Jurkat, Clone E6-1 (cell line): Measurements from ENCODE around the gene ZNF625.
"Not testable (repeated sequence)": the region's sequence is repeated elsewhere in the genome, so short reads cannot be mapped to it uniquely, and the experiment has no call there.

Experiments
- DNase-seq: peaks from one replicate; pipeline ENCODE4 v3.0.0-alpha.2; 2011; ENCODE audit warnings: low read depth, low spot score
- H3K4me3 ChIP-seq: 2 replicates; pipeline ENCODE4 v1.5.1; 2011; ENCODE audit warnings: mild to moderate bottlenecking, low read length, control low read depth, moderate library complexity

The ZNF625 gene

DNA sequence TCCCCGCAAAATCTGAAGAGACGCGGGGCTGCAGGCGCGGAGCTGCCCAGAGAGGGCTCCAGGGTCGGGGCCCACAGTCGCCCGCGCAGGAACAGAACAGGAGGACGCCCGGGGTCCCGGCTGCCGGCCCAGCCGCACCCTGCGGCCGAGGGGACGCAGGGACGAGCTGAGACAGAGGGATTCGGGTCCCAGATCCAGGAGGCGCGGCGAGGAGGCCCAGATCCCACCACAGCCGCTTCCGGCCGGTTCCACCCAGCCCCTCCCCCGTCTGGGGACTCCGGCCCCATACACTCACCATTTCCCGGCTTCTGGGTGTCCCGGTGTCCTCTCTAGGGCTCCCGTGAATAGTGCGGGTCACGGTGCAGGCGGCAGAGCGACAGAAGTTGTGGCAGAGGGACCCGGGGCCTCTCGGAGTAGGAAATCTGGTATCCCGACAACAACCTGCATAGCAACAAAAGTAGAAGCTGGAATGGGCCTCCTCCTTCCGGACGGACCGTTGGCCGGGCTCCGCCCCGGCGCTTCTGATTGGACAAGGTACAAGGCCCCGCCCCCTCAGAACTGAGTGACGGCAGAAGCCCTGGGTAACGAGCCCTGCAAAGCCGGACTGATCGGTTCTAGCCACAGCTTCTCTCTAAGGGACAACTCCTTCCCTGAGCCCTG lies 16.5 kb downstream of the ZNF625 start, which contains the start of gene ZNF20:
ZNF20 (minus strand) TSS at position 466 of the 660 bp plus-strand sequence; CDS start at position 298, 168 bp downstream.
- H3K4me3 ChIP-seq: peak within 1 kb of the TSS; percentile 79
- peak; percentile 86 for DNase-seq

DNA sequence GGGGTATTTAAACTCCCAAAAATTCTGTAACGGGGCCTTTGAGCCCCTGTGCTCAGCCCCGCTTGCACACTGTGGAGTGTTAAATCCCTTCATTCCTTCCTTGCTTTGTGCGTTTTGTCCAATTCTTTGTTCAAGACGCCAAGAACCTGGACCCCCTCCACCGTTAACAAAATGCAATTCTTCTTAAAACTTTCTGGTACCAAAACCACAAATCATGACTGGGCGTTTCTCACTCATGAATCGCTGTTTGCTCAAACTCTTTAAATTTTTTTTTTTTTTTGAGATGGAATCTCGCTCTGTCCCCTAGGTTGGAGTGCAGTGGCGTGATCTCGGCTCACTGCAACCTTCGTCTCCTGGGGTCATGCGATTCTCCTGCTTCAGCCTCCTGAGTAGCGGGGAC lies 17.3 kb downstream of the ZNF625 start:
- H3K4me3 ChIP-seq: peak overlapping the region; percentile 79
- no peak for DNase-seq

DNA sequence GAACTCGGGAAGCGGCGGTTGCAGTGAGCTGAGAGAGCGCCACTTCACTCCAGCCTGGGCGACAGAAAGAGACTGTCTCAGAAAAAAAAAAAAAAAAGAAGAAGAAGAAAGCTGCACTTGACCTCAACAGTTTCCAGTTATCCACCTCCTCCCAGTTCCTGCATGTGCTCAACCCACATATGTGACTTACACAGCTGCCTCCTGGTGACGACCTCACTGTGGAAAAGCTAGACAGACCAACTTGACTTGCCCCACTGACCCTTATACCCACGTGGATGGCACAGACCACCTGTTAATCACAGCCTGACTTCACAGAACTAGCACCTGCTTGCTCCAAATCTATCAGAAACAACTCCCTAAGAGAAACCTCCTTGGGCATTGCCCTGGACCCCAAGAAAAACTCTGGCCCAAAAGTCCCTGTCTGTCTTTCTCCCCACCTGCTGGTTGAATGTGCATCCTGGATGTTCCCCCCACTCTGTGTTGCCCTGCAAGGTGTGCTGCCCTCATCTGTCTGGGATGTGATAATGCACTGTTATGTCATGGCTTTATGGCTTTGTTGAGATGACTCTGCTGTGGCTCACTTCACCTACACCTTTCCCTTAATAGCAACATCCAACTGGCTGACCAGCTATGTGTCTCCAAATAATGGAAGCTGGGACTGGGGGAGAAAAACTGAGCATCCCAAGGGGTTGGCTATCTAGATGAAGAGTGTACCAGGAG lies 19.2 kb downstream of the ZNF625 start:
- DNase-seq: peak; percentile 66
- no peak overlapping the region for H3K4me3 ChIP-seq

DNA sequence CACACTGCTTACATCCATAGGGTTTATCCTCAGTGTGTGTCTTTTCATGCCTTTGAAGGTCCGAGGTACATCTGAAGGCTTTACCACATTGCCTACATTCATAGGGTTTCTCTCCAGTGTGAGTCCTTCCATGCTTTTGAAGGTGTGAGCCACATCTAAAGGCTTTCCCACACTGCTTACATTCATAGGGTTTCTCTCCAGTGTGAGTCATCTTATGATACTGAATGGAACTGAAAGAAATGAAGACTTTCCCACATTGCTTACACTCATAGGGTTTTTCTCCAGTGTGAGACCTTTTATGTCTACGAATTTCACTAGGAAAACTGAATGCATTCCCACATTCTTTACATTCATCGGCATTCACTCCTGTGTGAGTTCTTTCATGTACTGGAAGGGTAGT lies 23.5 kb downstream of the ZNF625 start:
- no peak overlapping the region for H3K4me3 ChIP-seq
- no peak for DNase-seq

DNA sequence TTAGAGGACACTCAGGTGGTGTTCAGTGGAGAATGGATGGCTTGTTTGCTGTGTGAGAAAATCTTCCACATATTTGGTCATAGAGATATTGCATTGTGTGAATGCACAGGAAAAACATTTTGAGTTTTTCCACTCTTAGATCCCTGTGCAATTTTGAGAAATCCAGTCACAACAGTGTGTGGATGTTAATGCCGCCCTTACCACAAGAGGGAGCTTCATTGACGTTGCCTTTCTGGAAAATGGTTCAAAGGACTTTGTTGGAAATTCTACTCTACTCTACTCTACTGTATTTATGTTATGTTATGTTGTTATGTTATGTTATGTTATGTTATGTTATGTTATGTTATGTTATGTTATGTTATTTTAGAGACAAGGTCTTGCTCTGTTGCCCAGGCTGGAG lies 29.8 kb downstream of the ZNF625 start:
- H3K4me3 ChIP-seq: no peak overlapping the region
- DNase-seq: peak; percentile 26

DNA sequence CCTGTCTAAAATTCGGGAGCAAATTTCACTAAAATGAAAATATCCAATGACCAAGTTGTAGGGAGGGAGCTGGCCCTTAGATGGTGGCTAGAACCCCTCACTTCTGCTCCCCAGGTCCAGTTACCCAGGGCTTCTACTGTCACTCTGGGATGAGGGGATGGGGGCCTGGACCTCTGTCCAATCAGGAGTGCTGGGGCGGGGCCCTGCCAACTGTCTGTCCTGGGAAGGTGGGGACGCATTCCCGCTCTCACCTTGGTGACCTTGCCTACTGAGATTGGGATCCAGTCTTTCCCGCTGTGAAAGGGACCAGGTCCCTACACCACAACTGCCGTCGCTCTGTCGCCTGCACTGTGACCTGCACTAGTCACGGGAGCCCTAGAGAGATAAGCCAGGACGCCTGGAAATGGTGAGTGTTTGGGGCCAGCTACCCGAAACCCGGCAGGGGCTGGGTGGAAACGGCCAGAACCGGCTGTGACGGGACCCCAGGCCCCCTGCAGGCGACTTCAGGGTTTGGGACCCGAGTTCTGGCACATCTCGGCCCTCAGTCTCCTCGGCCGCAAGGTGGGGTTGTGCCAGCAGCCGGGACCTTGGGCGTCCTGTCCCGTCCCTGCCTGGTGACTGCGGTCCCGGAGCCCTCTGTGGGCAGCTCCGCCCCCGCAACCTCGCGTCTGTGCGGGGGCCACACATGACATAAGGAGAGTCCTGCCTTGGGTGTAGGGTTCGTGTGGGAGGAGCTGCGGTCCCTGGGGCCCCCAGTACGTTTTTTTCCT lies 39.1 kb downstream of the ZNF625 start:
- H3K4me3 ChIP-seq: no peak overlapping the region
- DNase-seq: no peak

DNA sequence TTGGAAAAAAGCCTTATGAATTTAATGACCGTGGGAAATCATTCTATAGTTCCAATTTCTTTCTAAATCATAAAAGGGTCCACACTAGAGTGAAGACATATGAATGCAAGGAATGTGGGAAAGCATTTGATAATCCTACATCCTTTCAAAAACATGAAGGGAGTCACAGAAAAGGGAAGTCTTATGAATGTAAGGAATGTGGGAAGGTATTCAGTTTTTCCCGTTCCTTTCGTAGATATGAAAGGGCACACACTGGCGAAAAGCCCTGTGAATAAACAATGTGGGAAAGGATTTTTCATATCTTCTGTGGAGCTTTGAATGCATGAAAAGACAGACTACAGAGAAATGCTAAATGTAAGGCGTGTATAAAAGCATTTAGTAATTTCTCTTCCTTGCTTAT lies 43.4 kb downstream of the ZNF625 start:
- no peak for DNase-seq
- H3K4me3 ChIP-seq: no peak overlapping the region

DNA sequence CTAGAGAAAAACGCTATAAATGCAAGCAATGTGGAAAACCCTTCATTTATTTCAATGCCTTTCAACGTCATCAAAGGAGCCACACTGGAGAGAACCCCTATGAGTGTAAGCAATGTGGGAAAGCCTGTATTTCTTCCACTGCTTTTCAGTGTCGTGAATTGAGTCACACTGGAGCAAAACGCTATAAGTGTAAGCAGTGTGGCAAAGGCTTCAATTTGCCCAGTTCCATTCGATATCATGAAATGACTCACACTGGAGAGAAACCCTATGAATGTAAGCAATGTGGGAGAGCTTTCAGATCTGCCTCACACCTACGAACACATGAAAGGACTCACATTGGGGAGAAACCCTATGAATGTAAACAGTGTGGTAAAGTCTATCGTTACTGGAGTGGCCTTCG lies 43.8 kb downstream of the ZNF625 start:
- H3K4me3 ChIP-seq: no peak overlapping the region
- DNase-seq: no peak

DNA sequence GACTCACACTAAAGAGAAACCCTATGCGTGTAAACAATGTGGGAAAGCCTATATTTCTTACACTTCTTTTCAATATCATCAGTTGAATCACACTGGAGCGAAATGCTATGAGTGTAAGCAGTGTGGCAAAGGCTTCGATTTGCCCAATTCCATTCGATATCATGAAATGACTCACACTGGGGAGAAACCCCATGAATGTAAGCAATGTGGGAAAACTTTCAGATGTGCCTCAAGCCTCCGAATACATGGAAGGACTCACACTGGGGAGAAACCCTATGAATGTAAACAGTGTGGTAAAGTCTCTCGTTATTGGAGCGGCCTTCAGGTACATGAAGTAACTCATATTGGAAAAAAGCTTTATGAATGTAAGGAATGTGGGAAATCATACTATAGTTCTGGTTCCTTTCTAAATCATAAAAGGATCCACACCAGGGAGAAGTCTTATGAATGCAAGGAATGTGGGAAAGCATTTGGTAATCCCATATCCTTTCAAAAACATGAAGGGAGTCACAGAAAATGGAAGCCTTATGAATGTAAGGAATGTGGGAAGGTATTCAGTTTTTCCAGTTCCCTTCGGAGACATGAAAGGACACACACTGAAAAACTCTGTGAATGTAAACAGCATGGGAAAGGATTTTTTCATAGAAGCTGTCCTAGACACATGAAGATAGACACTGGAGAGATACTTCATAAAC lies 44.4 kb downstream of the ZNF625 start:
- no peak overlapping the region for H3K4me3 ChIP-seq
- no peak for DNase-seq

DNA sequence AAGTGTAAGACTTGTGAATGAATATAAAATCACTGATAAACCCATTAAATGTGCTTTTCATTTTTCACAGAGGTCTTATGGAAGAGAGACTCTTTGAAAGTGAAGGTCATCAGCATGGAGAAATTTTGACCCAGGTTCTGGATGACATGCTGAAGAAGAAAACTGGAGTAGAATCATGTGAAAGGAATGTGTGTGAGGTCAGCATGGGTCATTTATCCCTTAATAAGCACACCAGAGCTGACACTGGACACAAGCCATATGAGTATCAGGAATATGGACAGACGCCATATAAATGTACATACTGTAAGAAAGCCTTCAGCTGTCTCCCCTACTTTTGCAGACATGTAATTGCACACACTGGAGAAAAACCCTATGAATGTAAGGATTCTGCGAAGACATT lies 45.4 kb downstream of the ZNF625 start:
- no peak overlapping the region for H3K4me3 ChIP-seq
- DNase-seq: no peak

DNA sequence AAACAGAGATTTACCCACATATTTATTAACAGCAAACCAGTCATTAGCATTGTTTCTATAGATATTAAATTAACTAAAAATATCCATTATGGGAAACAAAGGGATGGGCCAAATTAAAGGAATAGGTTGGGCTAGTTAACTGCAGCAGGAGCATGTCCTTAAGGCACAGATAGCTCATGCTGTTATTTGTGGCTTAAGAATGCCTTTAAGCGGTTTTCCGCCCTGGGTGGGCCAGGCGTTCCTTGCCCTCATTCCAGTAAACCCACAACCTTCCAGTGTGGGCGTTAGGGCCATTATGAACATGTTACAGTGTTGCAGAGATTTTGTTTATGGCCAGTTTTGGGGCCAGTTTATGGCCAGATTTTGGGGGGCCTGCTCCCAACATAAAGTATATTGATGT lies 52.6 kb downstream of the ZNF625 start:
- H3K4me3 ChIP-seq, DNase-seq: not testable (repeated sequence)

DNA sequence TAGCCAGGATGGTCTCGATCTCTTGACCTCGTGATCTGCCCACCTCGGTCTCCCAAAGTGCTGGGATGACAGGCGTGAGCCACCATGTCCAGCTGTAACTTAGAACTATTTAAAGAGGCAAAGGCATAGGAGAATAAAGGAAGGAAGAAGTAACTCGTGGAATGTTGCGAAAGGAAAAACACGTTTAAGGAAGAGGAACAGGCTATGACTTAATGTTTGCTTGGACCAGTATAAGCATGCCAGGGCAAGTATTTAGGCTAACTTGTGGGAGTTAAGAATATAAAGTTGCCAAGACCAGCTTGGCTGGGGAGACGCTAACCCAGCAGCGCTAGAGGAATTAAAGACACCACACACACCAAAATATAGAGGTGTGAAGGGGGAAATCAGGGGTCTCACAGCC lies 58.5 kb downstream of the ZNF625 start:
- DNase-seq: no peak
- H3K4me3 ChIP-seq: no peak overlapping the region

DNA sequence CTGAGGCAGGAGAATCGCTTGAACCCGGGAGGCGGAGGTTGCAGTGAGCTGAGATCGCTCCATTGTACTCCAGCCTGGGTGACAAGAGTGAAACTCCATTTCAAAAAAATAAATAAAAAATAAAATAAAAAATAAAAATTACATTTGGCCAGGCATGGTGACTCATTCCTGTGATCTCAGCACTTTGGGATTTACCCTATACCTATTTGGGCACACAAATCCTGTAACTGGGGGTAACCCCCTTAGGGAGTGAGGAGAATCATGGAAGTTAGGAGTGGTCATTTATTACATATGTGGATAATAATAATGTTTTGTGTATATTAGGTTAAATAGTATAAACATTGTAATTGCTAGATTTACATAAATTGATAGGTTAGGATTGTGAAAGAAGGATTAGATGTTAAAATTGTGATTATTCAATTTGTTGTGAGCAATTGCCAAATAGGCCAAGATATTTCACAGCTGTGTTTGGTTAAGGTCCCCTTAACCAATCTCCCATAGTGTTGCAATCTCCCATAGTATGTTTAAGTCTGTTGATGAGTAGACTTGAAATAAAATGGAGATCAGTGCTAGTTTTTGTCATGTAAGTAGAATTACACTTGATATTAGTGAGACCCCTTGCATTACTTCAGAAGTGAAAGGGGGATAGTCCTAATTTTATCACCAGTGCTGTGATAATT lies 61.3 kb downstream of the ZNF625 start:
- H3K4me3 ChIP-seq: no peak overlapping the region
- DNase-seq: no peak
